ENCODE measurements around the gene KIF12. TPM values are rescaled to one million over a fixed set of nuclear protein-coding genes. Genes with fewer than 3 reads are reported as not detected.

Gene KIF12
- total RNA-seq, 1 donor from 2014 or later: not detected

DNA sequence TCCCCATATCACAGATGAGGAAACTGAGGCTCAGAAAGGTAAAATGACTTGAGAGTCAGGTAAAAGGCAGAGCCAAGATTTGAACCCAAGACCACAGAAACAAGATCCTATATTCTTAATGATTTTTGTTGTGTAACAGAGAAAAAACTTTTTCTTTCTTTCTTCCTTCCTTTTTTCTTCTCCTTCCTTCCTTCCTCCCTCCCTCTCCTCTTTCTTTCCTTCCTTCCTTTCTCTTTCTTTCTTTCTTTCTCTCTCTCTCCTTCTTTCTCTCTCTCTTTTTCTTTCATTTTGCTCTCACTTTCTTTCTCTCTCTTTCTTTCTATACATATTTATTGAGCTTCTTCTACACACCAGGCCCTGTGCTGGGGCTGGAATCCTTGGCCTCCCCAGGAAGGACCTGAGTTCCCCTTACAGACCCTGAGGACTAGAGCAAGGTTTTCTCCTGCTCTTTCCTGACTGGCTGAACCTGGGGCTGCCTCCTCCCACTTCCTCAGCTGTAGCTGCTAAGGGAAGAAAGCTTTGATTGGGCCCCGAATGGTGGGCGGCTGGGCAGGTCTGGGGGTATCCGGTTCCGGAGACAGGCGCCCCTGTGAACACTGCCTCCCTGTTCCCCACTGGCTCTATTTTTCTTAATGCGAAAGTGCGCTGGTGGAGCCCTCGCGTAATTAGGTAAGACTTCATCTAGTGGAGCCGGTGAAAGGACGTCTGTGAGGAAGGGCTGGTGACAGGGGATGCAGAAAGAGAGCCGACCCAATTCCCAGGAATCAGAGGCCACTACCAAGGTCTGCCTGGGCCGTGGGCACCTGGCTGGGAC lies 27.4 kb upstream of the KIF12 start:
- TF ChIP-seq, protein P1, sequence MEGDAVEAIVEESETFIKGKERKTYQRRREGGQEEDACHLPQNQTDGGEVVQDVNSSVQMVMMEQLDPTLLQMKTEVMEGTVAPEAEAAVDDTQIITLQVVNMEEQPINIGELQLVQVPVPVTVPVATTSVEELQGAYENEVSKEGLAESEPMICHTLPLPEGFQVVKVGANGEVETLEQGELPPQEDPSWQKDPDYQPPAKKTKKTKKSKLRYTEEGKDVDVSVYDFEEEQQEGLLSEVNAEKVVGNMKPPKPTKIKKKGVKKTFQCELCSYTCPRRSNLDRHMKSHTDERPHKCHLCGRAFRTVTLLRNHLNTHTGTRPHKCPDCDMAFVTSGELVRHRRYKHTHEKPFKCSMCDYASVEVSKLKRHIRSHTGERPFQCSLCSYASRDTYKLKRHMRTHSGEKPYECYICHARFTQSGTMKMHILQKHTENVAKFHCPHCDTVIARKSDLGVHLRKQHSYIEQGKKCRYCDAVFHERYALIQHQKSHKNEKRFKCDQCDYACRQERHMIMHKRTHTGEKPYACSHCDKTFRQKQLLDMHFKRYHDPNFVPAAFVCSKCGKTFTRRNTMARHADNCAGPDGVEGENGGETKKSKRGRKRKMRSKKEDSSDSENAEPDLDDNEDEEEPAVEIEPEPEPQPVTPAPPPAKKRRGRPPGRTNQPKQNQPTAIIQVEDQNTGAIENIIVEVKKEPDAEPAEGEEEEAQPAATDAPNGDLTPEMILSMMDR (IDR thresholded peaks at IDR 0.05; ENCODE audit: borderline replicate concordance): no peak
- H3K36me3 ChIP-seq: no peaks in the 10 kb centered on the region
- H3K4me3 ChIP-seq: no peak overlapping the region
- no peak for DNase-seq
- H3K27me3 ChIP-seq (ENCODE audit: low read depth): no peaks in the 10 kb centered on the region
- intact Hi-C loops (cut with micrococcal nuclease): no loop called here
- no peak overlapping the region for H3K27ac ChIP-seq (replicated peaks)
- H3K4me1 ChIP-seq: peaks cover 27% of the 10 kb centered on the region
- H3K9me3 ChIP-seq (replicated peaks): peaks cover 10% of the 10 kb centered on the region

GRCh38 chr9:114125476-114126013 lies 26.5 kb upstream of the KIF12 start:
- intact Hi-C loops (cut with micrococcal nuclease): no loop called here
- Histone ChIP-seq H3K27me3 (ENCODE audit: low read depth) (no peaks in the 10 kb centered on the region), H3K4me3 (no peak overlapping the region), H3K36me3 (no peaks in the 10 kb centered on the region), H3K27ac (replicated peaks) (no peak overlapping the region), H3K9me3 (replicated peaks) (peaks cover 10% of the 10 kb centered on the region), H3K4me1 (peaks cover 18% of the 10 kb centered on the region)
- TF ChIP-seq, protein P1 (IDR thresholded peaks at IDR 0.05; ENCODE audit: borderline replicate concordance): no peak
- DNase-seq: no peak

DNA sequence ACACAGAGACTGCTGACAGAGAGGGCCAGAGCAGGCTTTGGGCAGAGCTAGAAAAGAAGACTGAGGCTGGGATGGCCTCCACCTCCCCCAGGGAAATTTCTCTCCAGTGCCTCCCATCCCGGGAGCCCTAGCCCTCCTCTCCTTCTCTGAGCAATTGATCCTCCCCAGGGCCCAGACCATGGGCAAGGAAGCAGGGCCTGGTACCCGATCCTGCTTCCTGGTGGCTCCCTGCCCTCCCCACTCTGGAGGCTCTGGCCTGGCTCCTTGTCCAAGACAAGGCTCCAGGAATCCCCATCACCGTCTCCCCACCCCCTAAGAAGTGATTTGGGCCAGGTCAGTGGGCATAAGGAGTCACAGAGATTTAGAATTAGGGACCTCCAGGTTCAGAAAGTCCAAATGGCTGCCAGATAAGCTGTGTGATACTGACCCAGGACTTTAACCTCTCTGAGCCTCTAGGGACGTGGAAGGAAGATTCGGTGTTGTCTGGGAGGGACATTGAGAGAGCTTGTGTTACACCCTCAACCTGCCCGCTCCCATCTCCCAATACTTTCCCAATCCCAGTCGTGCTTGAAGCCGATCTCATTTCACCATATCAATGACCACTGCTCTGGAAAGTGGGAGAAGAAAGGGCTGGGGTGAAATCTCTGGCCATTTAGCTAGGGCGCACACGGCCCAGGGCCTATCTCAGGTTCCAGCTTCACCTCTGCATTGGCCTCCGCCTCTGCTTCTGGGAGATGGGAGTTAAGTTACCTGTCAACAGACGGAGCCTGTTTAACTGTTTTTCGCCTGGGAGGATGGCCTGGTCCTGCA lies 25.8 kb upstream of the KIF12 start:
- Histone ChIP-seq H3K4me1 (peaks cover 12% of the 10 kb centered on the region), H3K27ac (replicated peaks) (no peak overlapping the region), H3K9me3 (replicated peaks) (peaks cover 10% of the 10 kb centered on the region), H3K4me3 (no peak overlapping the region), H3K36me3 (no peaks in the 10 kb centered on the region), H3K27me3 (ENCODE audit: low read depth) (no peaks in the 10 kb centered on the region)
- TF ChIP-seq, protein P1 (IDR thresholded peaks at IDR 0.05; ENCODE audit: borderline replicate concordance): no peak
- no peak for DNase-seq
- intact Hi-C loops (cut with micrococcal nuclease): no loop called here

- peaks cover 10% of the 10 kb centered on the region for H3K9me3 ChIP-seq (replicated peaks)
- no peak overlapping the region for H3K4me3 ChIP-seq
- H3K36me3 ChIP-seq: no peaks in the 10 kb centered on the region
- H3K27ac ChIP-seq (replicated peaks): no peak overlapping the region
- DNase-seq: no peak
- no peaks in the 10 kb centered on the region for H3K27me3 ChIP-seq (ENCODE audit: low read depth)
- H3K4me1 ChIP-seq: peaks cover 12% of the 10 kb centered on the region
- intact Hi-C loops (cut with micrococcal nuclease): no loop called here
- TF ChIP-seq, protein P1 (IDR thresholded peaks at IDR 0.05; ENCODE audit: borderline replicate concordance): no peak
These were observed 25.0 kb upstream of the KIF12 start for GRCh38 chr9:114124138-114124537.

GRCh38 chr9:114123031-114123977 lies 24.2 kb upstream of the KIF12 start:
- DNase-seq: no peak

More at GRCh38 chr9:114123031-114123977, 24.2 kb upstream of the KIF12 start:
- Histone ChIP-seq H3K27ac (replicated peaks) (no peak overlapping the region), H3K27me3 (ENCODE audit: low read depth) (no peaks in the 10 kb centered on the region), H3K4me1 (peaks cover 12% of the 10 kb centered on the region), H3K36me3 (no peaks in the 10 kb centered on the region), H3K4me3 (no peak overlapping the region), H3K9me3 (replicated peaks) (peaks cover 10% of the 10 kb centered on the region)
- TF ChIP-seq, protein P1 (IDR thresholded peaks at IDR 0.05; ENCODE audit: borderline replicate concordance): no peak
- intact Hi-C loops (cut with micrococcal nuclease): no loop called here
